Tibial nerve (tissue), 4 donors: ENCODE results near the gene LATS2. TPM values are rescaled to one million over a fixed set of nuclear protein-coding genes. Genes with fewer than 3 reads are reported as not detected.
A peak's percentile ranks its signal among the peaks of the same experiment; 100 is the strongest.

ENCODE experiments used
- DNase-seq, 2 donors: peaks; one replicate each; pipeline ENCODE4 v3.0.0-alpha.2; 2019; ENCODE audit warnings: low spot score in 2 of 2
- H3K27ac ChIP-seq, 4 donors: fragments of 200-600 bp; sonication (generic) in 3 of 4; one replicate each; pipeline ENCODE4 v1.5.1; 2017 to 2019; ENCODE audit warnings: mild to moderate bottlenecking in 1 of 4
- H3K27me3 ChIP-seq, 2 donors: fragments of 200-600 bp; sonication (generic) in 1 of 2; one replicate each; pipeline versions ENCODE4 v1.5.1 to v1.6.0; 2017 to 2019
- H3K36me3 ChIP-seq, 3 donors: fragments of 200-600 bp; sonication (generic); one replicate each; pipeline ENCODE4 v1.5.1; 2018 to 2019
- H3K4me1 ChIP-seq, 4 donors: fragments of 200-600 bp; sonication (generic) in 3 of 4; one replicate each; pipeline ENCODE4 v1.5.1; 2017 to 2019
- H3K4me3 ChIP-seq, 4 donors: fragments of 200-600 bp; sonication (generic) in 3 of 4; one replicate each; pipeline ENCODE4 v1.5.1; 2017 to 2019; ENCODE audit warnings: mild to moderate bottlenecking in 1 of 4, moderate library complexity in 1 of 4
- H3K9me3 ChIP-seq, 4 donors: fragments of 200-600 bp; sonication (generic) in 3 of 4; one replicate each; pipeline ENCODE4 v1.5.1; 2017 to 2019
- CTCF ChIP-seq, 5 experiments: fragments of 200-600 bp in 3 of 5; fragments of 450-650 bp in 2 of 5; sonication (generic) in 3 of 5; IDR thresholded peaks; one replicate each; pipeline ENCODE4 v1.5.1; 2016 to 2019; ENCODE audit warnings: antibody characterized with exemption in 5 of 5, mild to moderate bottlenecking in 3 of 5, moderate library complexity in 2 of 5
- EP300 ChIP-seq, 2 donors: sonication (generic); formaldehyde crosslinking; IDR thresholded peaks; one replicate each; pipeline ENCODE4 v1.6.1; 2017; ENCODE audit warnings: antibody characterized with exemption in 2 of 2, mild to moderate bottlenecking in 1 of 2
- POLR2A ChIP-seq, 2 donors: fragments of 450-650 bp; IDR thresholded peaks; one replicate each; pipeline ENCODE4 v1.6.1; 2017; ENCODE audit warnings: antibody characterized with exemption in 2 of 2, mild to moderate bottlenecking in 2 of 2, moderate library complexity in 2 of 2
- WGBS, 2 donors: methylation state at CpG; one replicate each; pipeline ENCODE4 v1.1.5; 2018; 5-methylcytosine and 5-hydroxymethylcytosine counted together
- total RNA-seq, 4 donors: library from RNA; depleted of rRNA; stranded (reverse); fragments of >200 nt; gene quantifications; one replicate each; pipeline ENCODE4 v1.1.0, GENCODE V29; 2016

Gene LATS2
- total RNA-seq, 4 donors from 2014 or later = 40.2 to 49.4 (median 42.3) TPM

- H3K27ac ChIP-seq = no peak overlapping the region
- H3K4me3 ChIP-seq = no peak overlapping the region
- H3K9me3 ChIP-seq = no peaks in the 10 kb centered on the region
- TF ChIP-seq EP300 (IDR thresholded peaks at IDR 0.05) (no peak), CTCF (IDR thresholded peaks at IDR 0.05) (no peak), POLR2A (IDR thresholded peaks at IDR 0.05) (no peak)
- peaks cover 0 to 12% (median 0%) of the 10 kb centered on the region in 3 donors for H3K36me3 ChIP-seq
- 67 to 71% methylated on average over 6 of the region's 6 CpGs for WGBS, 2 donors
- DNase-seq = no peak
- H3K4me1 ChIP-seq = peaks cover 0 to 93% (median 25%) of the 10 kb centered on the region in 4 donors
- H3K27me3 ChIP-seq = no peaks in the 10 kb centered on the region
Observed at GRCh38 chr13:21048901-21049698, 12.3 kb downstream of the LATS2 start.

GRCh38 chr13:21047591-21048282 lies 13.6 kb downstream of the LATS2 start:
- 71 to 76% methylated on average over 10 of the region's 10 CpGs for whole genome bisulfite sequencing, 2 donors
- H3K9me3 ChIP-seq = no peaks in the 10 kb centered on the region
- H3K27me3 ChIP-seq = no peaks in the 10 kb centered on the region
- no peak for DNase-seq
- peaks cover 0 to 94% (median 33%) of the 10 kb centered on the region in 4 donors for H3K4me1 ChIP-seq
- TF ChIP-seq EP300 (IDR thresholded peaks at IDR 0.05) (no peak), POLR2A (IDR thresholded peaks at IDR 0.05) (no peak), CTCF (IDR thresholded peaks at IDR 0.05) (no peak)
- H3K4me3 ChIP-seq = no peak overlapping the region
- H3K36me3 ChIP-seq = peaks cover 0 to 17% (median 0%) of the 10 kb centered on the region in 3 donors
- H3K27ac ChIP-seq = no peak overlapping the region

GRCh38 chr13:21047087-21047486 lies 14.3 kb downstream of the LATS2 start:
- H3K36me3 ChIP-seq = peaks cover 0 to 22% (median 0%) of the 10 kb centered on the region in 3 donors
- H3K4me1 ChIP-seq = peaks cover 0 to 92% (median 33%) of the 10 kb centered on the region in 4 donors
- TF ChIP-seq EP300 (IDR thresholded peaks at IDR 0.05) (no peak), POLR2A (IDR thresholded peaks at IDR 0.05) (no peak), CTCF (IDR thresholded peaks at IDR 0.05) (no peak)
- no peaks in the 10 kb centered on the region for H3K27me3 ChIP-seq
- DNase-seq = no peak
- WGBS, 2 donors = 64 to 69% methylated on average over 9 of the region's 9 CpGs
- H3K27ac ChIP-seq = peak overlapping the region in 2 of 4 donors; percentile 15 to 22
- no peak overlapping the region for H3K4me3 ChIP-seq
- no peaks in the 10 kb centered on the region for H3K9me3 ChIP-seq

GRCh38 chr13:21046203-21046602 lies 15.2 kb downstream of the LATS2 start:
- Histone ChIP-seq H3K9me3 (no peaks in the 10 kb centered on the region), H3K4me1 (peaks cover 0 to 92% (median 37%) of the 10 kb centered on the region in 4 donors), H3K36me3 (peaks cover 0 to 22% (median 0%) of the 10 kb centered on the region in 3 donors), H3K27ac (peak overlapping the region in 2 of 4 donors; percentile 15 to 63), H3K4me3 (no peak overlapping the region), H3K27me3 (no peaks in the 10 kb centered on the region)
- TF ChIP-seq EP300 (IDR thresholded peaks at IDR 0.05) (no peak), CTCF (IDR thresholded peaks at IDR 0.05) (no peak), POLR2A (IDR thresholded peaks at IDR 0.05) (no peak)
- WGBS, 2 donors = 52% methylated on average over 7 of the region's 7 CpGs
- DNase-seq = no peak

- Histone ChIP-seq H3K27ac (peak overlapping the region in 2 of 4 donors; percentile 15 to 63), H3K27me3 (no peaks in the 10 kb centered on the region), H3K9me3 (no peaks in the 10 kb centered on the region), H3K36me3 (peaks cover 0 to 23% (median 0%) of the 10 kb centered on the region in 3 donors), H3K4me3 (no peak overlapping the region), H3K4me1 (peaks cover 0 to 92% (median 42%) of the 10 kb centered on the region in 4 donors)
- DNase-seq = no peak
- 48 to 55% methylated on average over 5 of the region's 5 CpGs for WGBS, 2 donors
- TF ChIP-seq POLR2A (IDR thresholded peaks at IDR 0.05) = no peak
Observed at GRCh38 chr13:21045100-21045499, 16.3 kb downstream of the LATS2 start.
